Measurements from ENCODE around the gene ZNF76.

GRCh38 chr6:35247642-35248231, 11.8 kb upstream of the ZNF76 start:
- TF ChIP-seq SUZ12 (IDR thresholded peaks at IDR 0.05; ENCODE audit: extremely low read depth, insufficient read depth, insufficient read length), result no peak
- TF ChIP-seq ZNF274 (IDR thresholded peaks at IDR 0.05; ENCODE audit: low read depth, low read length), result no peak
- TF ChIP-seq YY1 (IDR thresholded peaks at IDR 0.05; ENCODE audit: insufficient read depth, insufficient read length), result no peak

All from NT2/D1 (cell line).